HG03175 (cell line): Measurements from ENCODE around the gene SLC9A8.

ENCODE experiments used
- ATAC-seq: cut with Tn5 transposase; IDR thresholded peaks from one replicate; pipeline ENCODE4 v1.9.1; 2021; ENCODE audit warnings: mild to moderate bottlenecking, moderate library complexity; ENCODE audit not compliant: unreplicated experiment

Gene SLC9A8

GRCh38 chr20:49871391-49871948, 58.8 kb downstream of the SLC9A8 start:
- no peak for ATAC-seq

GRCh38 chr20:49872056-49872455, 59.4 kb downstream of the SLC9A8 start:
- ATAC-seq, result no peak

- no peak for ATAC-seq
Observed at GRCh38 chr20:49874696-49875095, 62.1 kb downstream of the SLC9A8 start.

GRCh38 chr20:49877386-49877921, 64.8 kb downstream of the SLC9A8 start:
- no peak for ATAC-seq

- ATAC-seq, result no peak
Observed at GRCh38 chr20:49878977-49879376, 66.3 kb downstream of the SLC9A8 start.

- ATAC-seq, result no peak
Observed at GRCh38 chr20:49880177-49880576, 67.5 kb downstream of the SLC9A8 start.

- no peak for ATAC-seq
Observed at GRCh38 chr20:49880724-49881445, 68.3 kb downstream of the SLC9A8 start.

- no peak for ATAC-seq
Observed at GRCh38 chr20:49882171-49882970, 69.7 kb downstream of the SLC9A8 start.

GRCh38 chr20:49883246-49883802, 70.7 kb downstream of the SLC9A8 start:
- no peak for ATAC-seq

GRCh38 chr20:49885558-49886332, 73.1 kb downstream of the SLC9A8 start:
- ATAC-seq, result no peak

GRCh38 chr20:49886571-49887213, 74.1 kb downstream of the SLC9A8 start:
- no peak for ATAC-seq

GRCh38 chr20:49887251-49888211, 74.9 kb downstream of the SLC9A8 start:
- no peak for ATAC-seq

- no peak for ATAC-seq
Observed at GRCh38 chr20:49888212-49889000, 75.8 kb downstream of the SLC9A8 start.

GRCh38 chr20:49889001-49889934, 76.6 kb downstream of the SLC9A8 start:
- ATAC-seq, result no peak

- ATAC-seq, result no peak
Observed at GRCh38 chr20:49889935-49890333, 77.3 kb downstream of the SLC9A8 start.

GRCh38 chr20:49890471-49891361, 78.1 kb downstream of the SLC9A8 start:
- ATAC-seq, result no peak
